Mesenchymal stem cell (in vitro differentiated cells and primary cell): ENCODE measurements around the gene SYNDIG1L.

Experiments used
- DNase-seq: peaks from one replicate; pipeline ENCODE4 v3.0.0-alpha.2; 2013
- H2AFZ ChIP-seq: one replicate; pipeline ENCODE4 v1.6.1; 2013; ENCODE audit warnings: low read depth, mild to moderate bottlenecking, control low read depth, inconsistent platforms, low read length, moderate library complexity
- H2AK5ac ChIP-seq: 2 replicates; pipeline ENCODE4 v1.6.1; 2013; ENCODE audit warnings: low read length, moderate library complexity, mild to moderate bottlenecking, inconsistent platforms; ENCODE audit not compliant: severe bottlenecking
- H2BK120ac ChIP-seq: one replicate; pipeline ENCODE4 v1.6.1; 2013; ENCODE audit warnings: low read depth, mild to moderate bottlenecking, inconsistent platforms, low read length, moderate library complexity
- H2BK12ac ChIP-seq, 2 experiments: one replicate each; pipeline ENCODE4 v1.6.1; 2013; ENCODE audit warnings: inconsistent platforms in 2 of 2, low read length in 2 of 2, mild to moderate bottlenecking in 2 of 2, moderate library complexity in 2 of 2, control low read depth in 1 of 2
- H2BK15ac ChIP-seq: one replicate; pipeline ENCODE4 v1.6.1; 2013; ENCODE audit warnings: mild to moderate bottlenecking, low read depth, inconsistent platforms; ENCODE audit not compliant: poor library complexity, severe bottlenecking
- H2BK5ac ChIP-seq: 2 replicates; pipeline ENCODE4 v1.6.1; 2013; ENCODE audit warnings: low read depth, mild to moderate bottlenecking, low read length, control low read depth, inconsistent platforms; ENCODE audit not compliant: poor library complexity, severe bottlenecking
- H3K14ac ChIP-seq, 2 experiments: one replicate each; pipeline ENCODE4 v1.6.1; 2013; ENCODE audit warnings: inconsistent platforms in 2 of 2, low read length in 2 of 2, control low read depth in 1 of 2, mild to moderate bottlenecking in 1 of 2, moderate library complexity in 1 of 2
- H3K18ac ChIP-seq, 2 experiments: one replicate each; pipeline ENCODE4 v1.6.1; 2013; ENCODE audit warnings: inconsistent platforms in 2 of 2, low read length in 2 of 2, control low read depth in 1 of 2, low read depth in 1 of 2, mild to moderate bottlenecking in 1 of 2
- H3K23ac ChIP-seq, 2 experiments: one replicate each; pipeline ENCODE4 v1.6.1; 2013; ENCODE audit warnings: inconsistent platforms in 2 of 2, low read length in 2 of 2, mild to moderate bottlenecking in 2 of 2, moderate library complexity in 2 of 2, control low read depth in 1 of 2
- H3K27ac ChIP-seq: 2 replicates; pipeline ENCODE4 v1.5.1; 2013; ENCODE audit warnings: mild to moderate bottlenecking, moderate library complexity, low read length, control low read depth, inconsistent platforms; ENCODE audit not compliant: poor library complexity, severe bottlenecking
- H3K27me3 ChIP-seq, 2 experiments: 2 replicates each; pipeline versions ENCODE4 v1.6.1 to v1.7.0; 2013; ENCODE audit warnings: low read length in 2 of 2, mild to moderate bottlenecking in 2 of 2, moderate library complexity in 2 of 2, control low read depth in 1 of 2, inconsistent platforms in 1 of 2; ENCODE audit not compliant: control insufficient read depth in 1 of 2, insufficient read depth in 1 of 2
- H3K36me3 ChIP-seq, 2 experiments: 2 replicates each; pipeline versions ENCODE4 v1.6.1 to v1.7.0; 2013; ENCODE audit warnings: low read length in 2 of 2, control low read depth in 1 of 2, inconsistent platforms in 1 of 2, low read depth in 1 of 2, mild to moderate bottlenecking in 1 of 2; ENCODE audit not compliant: insufficient read depth in 2 of 2, control insufficient read depth in 1 of 2
- H3K4ac ChIP-seq, 2 experiments: one replicate each; pipeline ENCODE4 v1.6.1; 2013; ENCODE audit warnings: inconsistent platforms in 2 of 2, low read length in 2 of 2, mild to moderate bottlenecking in 2 of 2, moderate library complexity in 2 of 2, control low read depth in 1 of 2, low read depth in 1 of 2
- H3K4me1 ChIP-seq: 2 replicates; pipeline ENCODE4 v1.6.1; 2013; ENCODE audit warnings: low read depth, low read length, control low read depth; ENCODE audit not compliant: control insufficient read depth, insufficient read depth
- H3K4me2 ChIP-seq: 2 replicates; pipeline ENCODE4 v1.6.1; 2013; ENCODE audit warnings: low read length, mild to moderate bottlenecking, inconsistent platforms; ENCODE audit not compliant: poor library complexity, severe bottlenecking
- H3K4me3 ChIP-seq, 2 experiments: 2 replicates each; pipeline versions ENCODE4 v1.5.1 to v1.7.0; 2013; ENCODE audit warnings: low read length in 2 of 2, mild to moderate bottlenecking in 2 of 2, control low read depth in 1 of 2, low read depth in 1 of 2; ENCODE audit not compliant: insufficient read depth in 1 of 2
- H3K79me1 ChIP-seq: replicated peaks from 2 replicates; pipeline ENCODE4 v1.6.1; 2013; ENCODE audit warnings: mild to moderate bottlenecking, control low read depth, low read length, inconsistent platforms; ENCODE audit not compliant: poor library complexity, severe bottlenecking
- H3K9ac ChIP-seq: 2 replicates; pipeline ENCODE4 v1.7.0; 2013; ENCODE audit warnings: mild to moderate bottlenecking, low read length, moderate library complexity
- H3K9me3 ChIP-seq: 2 replicates; pipeline ENCODE4 v1.7.0; 2013; ENCODE audit warnings: mild to moderate bottlenecking, low read length; ENCODE audit not compliant: control insufficient read depth
- H4K8ac ChIP-seq: one replicate; pipeline ENCODE4 v1.6.1; 2013; ENCODE audit warnings: inconsistent platforms, mild to moderate bottlenecking, low read length, moderate library complexity
- H4K91ac ChIP-seq: one replicate; pipeline ENCODE4 v1.6.1; 2013; ENCODE audit warnings: mild to moderate bottlenecking, low read length, inconsistent platforms
- WGBS: methylation state at CpG from one replicate; pipeline ENCODE4 v1.1.7; 2013; ENCODE audit warnings: mixed read lengths; 5-methylcytosine and 5-hydroxymethylcytosine counted together

The SYNDIG1L gene

DNA sequence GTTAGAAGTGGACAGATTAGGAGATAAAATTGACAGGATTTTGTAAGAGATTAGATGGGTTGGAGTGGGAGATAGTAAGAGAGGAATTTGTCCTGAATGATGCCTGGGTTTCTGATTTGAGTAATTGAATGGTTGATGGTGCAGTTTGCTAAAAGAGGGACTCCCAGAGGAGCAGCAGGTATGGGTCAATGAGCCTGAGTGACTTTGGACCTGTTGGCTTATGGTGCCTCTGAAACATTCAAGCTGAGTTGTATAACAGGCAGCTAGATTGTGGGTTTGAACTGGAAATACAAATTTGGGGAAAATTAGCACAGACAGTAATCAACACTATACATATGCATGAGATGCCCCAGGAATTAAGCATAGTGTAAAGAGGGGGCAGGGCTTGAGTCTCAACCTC is 16.7 kb upstream of the SYNDIG1L start:
- Histone ChIP-seq H2BK120ac (no peak overlapping the region), H3K14ac (no peak overlapping the region), H4K91ac (no peak overlapping the region), H3K18ac (no peak overlapping the region), H2AFZ (no peak overlapping the region), H3K9me3 (no peaks in the 10 kb centered on the region), H3K4ac (no peak overlapping the region), H3K27me3 (peaks cover 25 to 31% of the 10 kb centered on the region in 2 experiments), H4K8ac (no peak overlapping the region), H3K4me2 (no peak overlapping the region), H3K4me1 (no peaks in the 10 kb centered on the region), H2BK15ac (no peak overlapping the region), H3K23ac (no peak overlapping the region), H2BK12ac (no peak overlapping the region), H3K9ac (no peak overlapping the region), H3K27ac (no peak overlapping the region), H3K79me1 (no peaks in the 10 kb centered on the region), H3K4me3 (no peak overlapping the region), H3K36me3 (no peaks in the 10 kb centered on the region), H2AK5ac (no peak overlapping the region), H2BK5ac (no peak overlapping the region)
- no peak for DNase-seq

GRCh38 chr14:74441113-74441512 is 15.1 kb upstream of the SYNDIG1L start:
- Histone ChIP-seq H3K9me3 (no peaks in the 10 kb centered on the region), H3K4ac (no peak overlapping the region), H4K91ac (no peak overlapping the region), H3K79me1 (no peaks in the 10 kb centered on the region), H3K14ac (no peak overlapping the region), H3K36me3 (no peaks in the 10 kb centered on the region), H3K27ac (no peak overlapping the region), H3K4me2 (no peak overlapping the region), H3K27me3 (peaks cover 37 to 38% of the 10 kb centered on the region in 2 experiments), H2BK5ac (no peak overlapping the region), H2BK15ac (no peak overlapping the region), H2AK5ac (no peak overlapping the region), H3K18ac (no peak overlapping the region), H4K8ac (no peak overlapping the region), H3K23ac (no peak overlapping the region), H3K4me1 (no peaks in the 10 kb centered on the region), H3K9ac (no peak overlapping the region), H2BK120ac (no peak overlapping the region), H2BK12ac (no peak overlapping the region), H2AFZ (no peak overlapping the region), H3K4me3 (no peak overlapping the region)
- 94% methylated on average over 1 of the region's 3 CpGs for WGBS
- no peak for DNase-seq

- no peaks in the 10 kb centered on the region for H3K9me3 ChIP-seq
- WGBS: 43% methylated on average over 1 of the region's 3 CpGs
- H3K4me1 ChIP-seq: no peaks in the 10 kb centered on the region
- H3K4me3 ChIP-seq: no peak overlapping the region
- H3K9ac ChIP-seq: no peak overlapping the region
- no peak overlapping the region for H2BK5ac ChIP-seq
- H3K36me3 ChIP-seq: no peaks in the 10 kb centered on the region
- no peak overlapping the region for H3K4ac ChIP-seq
- H3K14ac ChIP-seq: no peak overlapping the region
- no peak overlapping the region for H3K4me2 ChIP-seq
- H2AFZ ChIP-seq: no peak overlapping the region
- H3K18ac ChIP-seq: no peak overlapping the region
- H3K27me3 ChIP-seq: peaks cover 46 to 51% of the 10 kb centered on the region in 2 experiments
- no peak overlapping the region for H2BK15ac ChIP-seq
- no peak overlapping the region for H4K8ac ChIP-seq
- no peak overlapping the region for H2AK5ac ChIP-seq
- no peak overlapping the region for H3K23ac ChIP-seq
- no peak overlapping the region for H4K91ac ChIP-seq
- H3K79me1 ChIP-seq: no peaks in the 10 kb centered on the region
- no peak for DNase-seq
- no peak overlapping the region for H2BK120ac ChIP-seq
- H2BK12ac ChIP-seq: no peak overlapping the region
- H3K27ac ChIP-seq: no peak overlapping the region
Observed at GRCh38 chr14:74438351-74438915, 12.4 kb upstream of the SYNDIG1L start.

GRCh38 chr14:74437496-74438053 is 11.6 kb upstream of the SYNDIG1L start:
- Histone ChIP-seq H3K18ac (no peak overlapping the region), H3K14ac (no peak overlapping the region), H3K79me1 (no peaks in the 10 kb centered on the region), H3K4me3 (no peak overlapping the region), H3K27ac (no peak overlapping the region), H3K36me3 (no peaks in the 10 kb centered on the region), H3K23ac (no peak overlapping the region), H3K9me3 (no peaks in the 10 kb centered on the region), H3K9ac (no peak overlapping the region), H3K4ac (no peak overlapping the region), H2BK12ac (no peak overlapping the region), H2AFZ (no peak overlapping the region), H2BK120ac (no peak overlapping the region), H3K27me3 (peaks cover 38 to 47% of the 10 kb centered on the region in 2 experiments), H3K4me1 (no peaks in the 10 kb centered on the region), H4K91ac (no peak overlapping the region), H2AK5ac (no peak overlapping the region), H2BK15ac (no peak overlapping the region), H2BK5ac (no peak overlapping the region), H3K4me2 (no peak overlapping the region), H4K8ac (no peak overlapping the region)
- DNase-seq: peak; percentile 13
- 19% methylated on average over 3 of the region's 3 CpGs for WGBS
